Epithelial cell of proximal tubule (primary cell): ENCODE data around the gene NR2C2AP. TPM values are rescaled to one million over a fixed set of nuclear protein-coding genes. Genes with fewer than 3 reads are reported as not detected.

ENCODE experiments used
- DNase-seq: peaks from one replicate; pipeline ENCODE4 v3.0.0-alpha.2; 2011; ENCODE audit warnings: low read depth
- H3K4me3 ChIP-seq: 2 replicates; pipeline ENCODE4 v1.5.1; 2011; ENCODE audit warnings: low read depth, mild to moderate bottlenecking, low read length
- total RNA-seq: library from RNA; depleted of rRNA; stranded (reverse); fragments of >200 nt; gene quantifications from 2 replicates; pipeline ENCODE4 v1.2.3, GENCODE V29; 2015
- TF ChIP-seq, protein P1 (sequence below): conservative IDR thresholded peaks from 2 replicates; pipeline ENCODE4 v1.5.1; 2012; ENCODE audit warnings: low read depth, mild to moderate bottlenecking, low read length

NR2C2AP gene
- total RNA-seq, 1 donor from 2014 or later, result 25.9 TPM

DNA sequence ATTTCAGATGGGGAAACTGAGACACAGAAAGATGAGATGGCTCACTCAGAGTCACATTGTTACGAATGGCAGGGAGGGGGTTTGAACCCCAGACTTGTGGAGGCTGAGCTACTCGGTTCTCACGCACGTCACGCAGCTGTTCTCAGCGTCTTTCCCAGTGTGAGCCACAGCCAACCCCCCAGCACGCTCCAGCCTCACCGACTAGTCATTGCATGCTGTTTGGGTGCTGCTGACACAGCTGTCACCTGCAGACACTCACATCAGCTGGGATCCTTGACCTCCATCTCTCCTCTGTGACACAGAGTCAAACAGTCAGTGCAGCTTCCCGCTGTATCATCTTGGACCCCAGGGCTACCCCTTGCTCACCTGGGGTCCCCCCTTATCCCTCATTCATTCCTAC lies 6.2 kb upstream of the NR2C2AP start:
- no peak overlapping the region for H3K4me3 ChIP-seq
- DNase-seq, result no peak
- TF ChIP-seq, protein P1, sequence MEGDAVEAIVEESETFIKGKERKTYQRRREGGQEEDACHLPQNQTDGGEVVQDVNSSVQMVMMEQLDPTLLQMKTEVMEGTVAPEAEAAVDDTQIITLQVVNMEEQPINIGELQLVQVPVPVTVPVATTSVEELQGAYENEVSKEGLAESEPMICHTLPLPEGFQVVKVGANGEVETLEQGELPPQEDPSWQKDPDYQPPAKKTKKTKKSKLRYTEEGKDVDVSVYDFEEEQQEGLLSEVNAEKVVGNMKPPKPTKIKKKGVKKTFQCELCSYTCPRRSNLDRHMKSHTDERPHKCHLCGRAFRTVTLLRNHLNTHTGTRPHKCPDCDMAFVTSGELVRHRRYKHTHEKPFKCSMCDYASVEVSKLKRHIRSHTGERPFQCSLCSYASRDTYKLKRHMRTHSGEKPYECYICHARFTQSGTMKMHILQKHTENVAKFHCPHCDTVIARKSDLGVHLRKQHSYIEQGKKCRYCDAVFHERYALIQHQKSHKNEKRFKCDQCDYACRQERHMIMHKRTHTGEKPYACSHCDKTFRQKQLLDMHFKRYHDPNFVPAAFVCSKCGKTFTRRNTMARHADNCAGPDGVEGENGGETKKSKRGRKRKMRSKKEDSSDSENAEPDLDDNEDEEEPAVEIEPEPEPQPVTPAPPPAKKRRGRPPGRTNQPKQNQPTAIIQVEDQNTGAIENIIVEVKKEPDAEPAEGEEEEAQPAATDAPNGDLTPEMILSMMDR, result no peak

DNA sequence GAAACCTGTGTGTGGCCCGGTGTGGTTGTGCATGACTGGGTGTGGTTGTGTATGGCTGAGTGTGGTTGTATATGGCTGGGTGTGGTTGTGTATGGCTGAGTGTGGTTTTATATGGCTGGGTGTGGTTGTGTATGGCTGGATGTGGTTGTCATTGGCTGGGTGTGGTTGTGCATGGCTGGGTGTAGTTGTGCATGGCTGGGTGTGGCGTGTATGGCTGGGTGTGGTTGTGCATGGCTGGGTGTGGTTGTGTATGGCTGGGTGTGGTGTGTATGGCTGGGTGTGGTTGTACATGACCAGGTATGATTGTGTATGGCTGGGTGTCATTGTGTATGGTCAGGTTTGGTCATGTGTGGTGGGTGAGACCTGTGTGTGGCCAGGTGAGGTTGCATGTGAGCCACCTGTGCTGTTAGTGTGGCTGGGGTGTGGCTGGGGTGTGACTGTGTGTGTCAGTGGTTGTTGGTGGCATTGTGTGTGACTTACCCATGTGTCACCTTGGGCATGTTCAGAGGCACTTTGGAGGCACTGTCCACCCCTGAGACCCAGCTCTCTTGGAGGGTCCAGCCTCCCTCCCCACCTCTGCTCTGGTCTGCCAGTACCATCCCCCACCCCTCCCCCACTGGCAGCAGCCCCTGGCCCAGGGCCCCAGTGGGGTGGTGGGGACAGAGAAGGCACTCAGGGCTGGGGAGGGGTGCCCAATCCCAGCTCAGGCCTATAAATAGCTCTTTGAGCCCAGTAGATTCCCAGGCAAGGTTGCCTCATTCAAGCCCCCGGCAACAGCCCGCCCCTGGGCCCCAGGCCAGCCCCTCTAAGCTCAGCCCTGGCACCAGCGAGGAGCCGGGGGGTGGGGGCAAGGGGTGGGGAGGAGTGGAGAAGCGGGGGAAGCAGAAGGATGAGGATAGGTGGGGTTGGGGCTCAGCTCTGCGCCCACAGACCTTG lies 4.7 kb upstream of the NR2C2AP start:
- TF ChIP-seq, protein P1, result no peak
- no peak for DNase-seq

GRCh38 chr19:19206938-19207337 lies 3.7 kb upstream of the NR2C2AP start:
- no peak overlapping the region for H3K4me3 ChIP-seq
- TF ChIP-seq, protein P1, result no peak
- DNase-seq, result no peak

More for the DNA sequence above, 4.7 kb upstream of the NR2C2AP start:
- H3K4me3 ChIP-seq, result no peak overlapping the region

GRCh38 chr19:19205416-19206410 lies 2.5 kb upstream of the NR2C2AP start:
- DNase-seq, result no peak
- TF ChIP-seq, protein P1, result no peak
- no peak overlapping the region for H3K4me3 ChIP-seq

- TF ChIP-seq, protein P1, result no peak
- no peak for DNase-seq
- H3K4me3 ChIP-seq, result no peak overlapping the region
Observed at GRCh38 chr19:19204181-19204580, 967 bp upstream of the NR2C2AP start.

- TF ChIP-seq, protein P1, result no peak
- peak overlapping the region; percentile 93 for H3K4me3 ChIP-seq
- no peak for DNase-seq
Observed at GRCh38 chr19:19202707-19203011, 555 bp downstream of the NR2C2AP start.
